NCI-H82 treated with DMSO at 0.1 percent for 48 hours (cell line): ENCODE measurements around the gene GBP2.

Experiments
- DNase-seq: peaks from one replicate; lab custom pipeline; 2025; ENCODE audit not compliant: unreplicated experiment; lab: John Stamatoyannopoulos, UW

Gene GBP2

GRCh38 chr1:89065079-89065868 is 60.6 kb downstream of the GBP2 start, which contains the start of gene GBP1:
GBP1 (minus strand) TSS chr1:89065208; CDS start chr1:89063234, 1,974 bp downstream.
- DNase-seq = no peak

GRCh38 chr1:89064632-89065031 is 61.3 kb downstream of the GBP2 start:
- DNase-seq = no peak

GRCh38 chr1:89063094-89063493 is 62.8 kb downstream of the GBP2 start:
- DNase-seq = no peak

GRCh38 chr1:89060091-89060490 is 65.8 kb downstream of the GBP2 start:
- no peak for DNase-seq
